Sigmoid colon (tissue), 4 donors: Measurements from ENCODE around the gene LDLRAD4.

Experiments used
- EP300 ChIP-seq, 4 donors: sonication (generic); formaldehyde crosslinking; IDR thresholded peaks; one replicate each; pipeline ENCODE4 v1.6.1; 2017; ENCODE audit warnings: antibody characterized with exemption in 4 of 4
- POLR2A ChIP-seq, 2 donors: fragments of 450-650 bp; IDR thresholded peaks; one replicate each; pipeline ENCODE4 v1.6.1; 2016; ENCODE audit warnings: antibody characterized with exemption in 2 of 2, mild to moderate bottlenecking in 2 of 2, moderate library complexity in 2 of 2
- POLR2AphosphoS5 ChIP-seq, 4 donors: sonication (generic); formaldehyde crosslinking; IDR thresholded peaks; one replicate each; pipeline ENCODE4 v1.6.1; 2017; ENCODE audit warnings: antibody characterized with exemption in 4 of 4
- TF ChIP-seq, protein P1 (sequence below), 4 experiments: fragments of 450-650 bp in 3 of 4; fragments of 200-600 bp in 1 of 4; IDR thresholded peaks; one replicate each; pipeline ENCODE4 v1.5.1; 2016 to 2019; ENCODE audit warnings: antibody characterized with exemption in 4 of 4, mild to moderate bottlenecking in 3 of 4, moderate library complexity in 2 of 4

DNA sequence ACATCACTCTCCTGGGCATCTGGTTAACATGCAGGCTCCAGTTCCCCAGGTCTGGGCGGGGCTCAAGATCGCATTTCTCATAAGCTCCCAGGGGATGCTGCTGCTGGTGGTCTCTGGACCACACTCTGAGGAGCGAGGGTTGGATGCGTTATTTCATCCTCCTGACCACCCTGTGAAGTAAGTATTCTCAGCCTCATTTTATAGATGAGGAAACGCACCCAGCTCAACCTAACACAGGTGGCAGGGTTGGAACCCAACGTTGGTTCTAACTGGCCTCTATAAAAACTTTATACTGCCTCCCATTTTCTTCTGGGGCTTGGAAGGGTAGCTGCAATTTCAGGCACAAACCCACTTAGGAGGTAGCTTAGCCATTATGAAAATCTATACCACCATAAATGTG, 387.3 kb downstream of the LDLRAD4 start:
- TF ChIP-seq, protein P1, sequence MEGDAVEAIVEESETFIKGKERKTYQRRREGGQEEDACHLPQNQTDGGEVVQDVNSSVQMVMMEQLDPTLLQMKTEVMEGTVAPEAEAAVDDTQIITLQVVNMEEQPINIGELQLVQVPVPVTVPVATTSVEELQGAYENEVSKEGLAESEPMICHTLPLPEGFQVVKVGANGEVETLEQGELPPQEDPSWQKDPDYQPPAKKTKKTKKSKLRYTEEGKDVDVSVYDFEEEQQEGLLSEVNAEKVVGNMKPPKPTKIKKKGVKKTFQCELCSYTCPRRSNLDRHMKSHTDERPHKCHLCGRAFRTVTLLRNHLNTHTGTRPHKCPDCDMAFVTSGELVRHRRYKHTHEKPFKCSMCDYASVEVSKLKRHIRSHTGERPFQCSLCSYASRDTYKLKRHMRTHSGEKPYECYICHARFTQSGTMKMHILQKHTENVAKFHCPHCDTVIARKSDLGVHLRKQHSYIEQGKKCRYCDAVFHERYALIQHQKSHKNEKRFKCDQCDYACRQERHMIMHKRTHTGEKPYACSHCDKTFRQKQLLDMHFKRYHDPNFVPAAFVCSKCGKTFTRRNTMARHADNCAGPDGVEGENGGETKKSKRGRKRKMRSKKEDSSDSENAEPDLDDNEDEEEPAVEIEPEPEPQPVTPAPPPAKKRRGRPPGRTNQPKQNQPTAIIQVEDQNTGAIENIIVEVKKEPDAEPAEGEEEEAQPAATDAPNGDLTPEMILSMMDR (IDR thresholded peaks at IDR 0.05) = no peak
- no peak for TF ChIP-seq POLR2A (IDR thresholded peaks at IDR 0.05)
- no peak for TF ChIP-seq POLR2AphosphoS5 (IDR thresholded peaks at IDR 0.05)
- no peak for TF ChIP-seq EP300 (IDR thresholded peaks at IDR 0.05)
